Activated naive CD4-positive, alpha-beta T cell treated with anti-CD3 and anti-CD28 coated beads, Interleukin-2, amount 50 U/mL, for 16 hours (primary cell): Measurements from ENCODE around the gene CTRL.
A peak's percentile ranks its signal among the peaks of the same experiment; 100 is the strongest.
"Not testable (repeated sequence)": the region's sequence is repeated elsewhere in the genome, so short reads cannot be mapped to it uniquely, and the experiment has no call there.

Experiments used
- DNase-seq: peaks from one replicate; pipeline ENCODE4 v3.0.0-alpha.2; 2020

Gene CTRL

GRCh38 chr16:67940446-67941089 lies 8.9 kb upstream of the CTRL start:
- no peak for DNase-seq

DNA sequence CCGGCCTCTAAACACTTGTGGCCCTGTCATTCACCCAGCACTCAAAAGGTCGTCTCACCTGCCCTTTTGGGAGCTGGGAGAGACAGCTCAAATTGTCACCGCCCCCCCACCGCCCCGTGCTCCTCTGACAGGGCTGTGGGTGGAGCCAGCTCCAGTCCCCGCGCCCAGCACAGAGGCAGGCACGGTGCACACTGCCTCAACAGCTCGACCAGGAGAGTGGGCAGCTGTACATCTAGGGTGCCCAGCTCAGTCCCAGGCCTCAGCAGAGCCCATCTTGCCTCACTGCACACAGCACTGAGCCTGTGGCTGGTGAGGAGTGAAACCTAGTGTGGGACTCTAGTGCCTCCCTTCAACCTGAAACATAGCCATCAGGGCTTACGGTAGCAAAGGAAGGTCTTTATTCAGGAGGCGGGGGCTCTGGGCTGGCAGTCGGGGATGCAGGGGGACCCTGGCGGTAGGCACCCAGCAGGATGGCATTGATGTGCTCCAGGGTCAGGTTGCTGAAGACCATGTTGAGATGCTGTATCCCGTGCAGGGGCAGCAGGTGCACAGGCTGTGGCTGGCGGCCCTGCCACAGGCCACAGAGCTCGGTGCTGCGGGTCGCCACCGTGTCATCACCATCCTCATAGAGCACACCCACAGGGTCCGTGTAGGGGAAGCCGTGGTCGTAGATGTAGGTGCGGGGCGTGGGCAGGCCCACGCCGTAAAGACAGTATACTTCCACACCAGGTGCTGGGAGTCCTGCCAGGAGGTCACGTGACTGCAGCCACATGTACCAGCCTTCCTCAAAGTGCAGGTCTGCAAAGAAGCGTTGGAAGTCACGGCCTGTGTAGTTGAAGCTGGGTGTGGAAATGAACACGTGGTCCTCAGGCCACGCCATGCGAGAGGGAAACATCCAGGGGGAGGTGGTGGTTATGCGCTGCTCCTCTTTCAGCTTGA lies 8.1 kb upstream of the CTRL start:
- DNase-seq = peak; percentile 62

DNA sequence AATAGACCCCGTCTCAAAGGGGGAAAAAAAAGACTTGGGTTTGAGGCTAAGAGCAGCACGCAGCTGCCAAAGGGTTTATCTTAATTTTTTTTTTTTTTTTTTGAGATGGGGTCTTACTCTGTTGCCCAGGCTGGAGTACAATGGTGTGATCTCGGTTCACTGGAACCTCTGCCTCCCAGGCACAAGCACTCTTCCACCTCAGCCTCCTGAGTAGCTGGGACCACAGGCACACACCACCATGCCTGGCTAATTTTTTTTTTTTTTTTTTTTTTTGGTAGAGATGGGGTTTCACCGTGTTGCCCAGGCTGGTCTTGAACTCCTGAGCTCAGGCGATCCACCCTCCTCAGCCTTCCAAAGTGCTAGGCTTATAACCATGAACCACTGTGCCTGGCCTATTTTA lies 6.1 kb upstream of the CTRL start:
- not testable (repeated sequence) for DNase-seq

DNA sequence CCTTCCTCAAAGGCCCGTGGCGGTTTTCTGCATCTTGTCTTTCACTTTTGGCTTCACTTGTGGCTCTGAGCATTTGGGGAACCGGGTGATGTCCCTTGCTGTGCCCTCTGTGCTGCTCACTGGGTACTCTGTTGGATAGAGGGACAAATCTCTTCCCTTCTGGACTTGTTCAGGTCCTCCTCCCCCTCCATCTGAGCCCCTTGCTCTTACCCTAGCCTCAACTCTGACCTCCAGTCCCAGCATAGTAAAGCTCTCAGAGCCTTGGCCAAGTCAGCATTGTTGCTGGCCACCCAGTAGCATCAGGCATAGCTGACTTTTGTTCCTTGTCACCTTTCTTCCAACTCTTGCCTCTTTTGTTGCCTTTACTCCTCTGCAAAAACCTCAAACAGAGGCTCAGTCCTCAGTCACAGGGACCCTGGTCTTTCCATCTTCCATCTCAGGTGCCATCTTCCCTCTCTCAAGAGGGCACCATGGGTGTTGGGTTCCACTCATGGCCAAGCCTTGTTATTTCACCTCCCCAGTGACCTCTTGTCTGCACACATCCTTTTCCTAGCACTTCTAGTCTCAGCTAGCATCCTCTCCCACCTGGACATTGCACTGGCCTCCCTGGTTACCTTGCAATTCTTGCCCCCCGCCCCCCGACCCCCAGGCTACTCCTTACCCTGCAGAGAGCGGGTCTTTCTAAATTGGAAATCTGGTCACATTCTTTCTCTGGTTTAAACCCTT lies 5.4 kb upstream of the CTRL start:
- peak; percentile 77 for DNase-seq

- peak; percentile 56 for DNase-seq
Observed at GRCh38 chr16:67936124-67936879, 4.6 kb upstream of the CTRL start, which contains the start of gene PSMB10. PSMB10 (minus strand) TSS chr16:67936850; CDS start chr16:67936749, 101 bp downstream.

GRCh38 chr16:67935402-67936123 lies 3.9 kb upstream of the CTRL start:
- DNase-seq = peak; percentile 95

DNA sequence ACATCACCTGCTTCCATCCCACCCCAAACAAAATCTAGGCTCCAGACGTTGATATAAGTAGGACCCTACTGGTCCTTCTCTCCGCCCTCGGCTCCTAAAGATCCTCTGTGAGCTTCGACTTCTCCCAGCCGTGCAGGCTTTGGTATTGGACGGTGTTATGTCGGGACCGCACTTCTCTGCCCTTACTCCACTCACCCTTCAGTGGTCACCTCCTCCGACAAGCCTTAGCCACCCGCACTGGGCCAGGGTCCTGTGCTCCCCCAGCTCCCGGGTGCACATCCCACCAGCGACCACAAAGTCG lies 3.4 kb upstream of the CTRL start:
- DNase-seq = no peak

DNA sequence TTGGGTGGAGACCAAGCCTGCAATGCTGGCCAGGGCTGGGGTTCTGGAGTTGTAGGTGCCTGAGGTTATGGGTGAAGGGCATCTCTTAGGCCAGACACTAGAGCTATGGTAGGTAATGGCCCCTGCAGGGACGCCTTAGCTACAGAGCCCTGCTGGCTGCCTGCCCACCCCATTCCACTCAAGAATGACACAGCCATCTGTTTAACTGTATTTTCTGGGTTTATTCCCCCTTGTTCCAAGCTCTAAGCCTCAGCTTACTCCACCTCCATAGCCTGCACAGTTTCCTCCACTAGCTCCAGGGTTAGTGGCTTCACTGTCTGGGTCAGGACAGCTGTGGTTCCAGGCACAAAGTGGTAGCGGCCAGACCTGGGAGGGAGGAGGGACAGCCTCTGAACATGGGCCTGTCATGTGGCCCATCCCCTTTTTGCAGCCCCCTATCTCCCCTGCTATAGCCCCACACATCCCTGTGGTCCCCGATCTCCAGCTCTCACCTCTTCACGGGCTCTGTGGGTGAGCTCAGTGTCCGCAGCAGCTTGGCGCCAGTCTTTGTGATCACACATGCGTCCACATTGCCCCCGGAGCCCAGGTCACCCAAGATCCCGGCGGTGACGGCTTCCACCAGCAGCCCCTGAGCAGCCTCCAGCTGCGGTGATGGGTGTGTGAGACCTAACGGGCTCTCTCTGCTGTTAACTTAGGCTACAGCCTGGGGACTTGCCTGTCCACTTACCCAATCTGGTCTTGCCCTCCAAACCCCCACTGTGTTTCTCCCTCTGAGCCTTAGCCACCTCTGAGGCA lies 2.8 kb upstream of the CTRL start:
- DNase-seq = no peak

- no peak for DNase-seq
Observed at GRCh38 chr16:67933805-67934204, 2.1 kb upstream of the CTRL start.

GRCh38 chr16:67932462-67932840 lies 789 bp upstream of the CTRL start:
- DNase-seq = no peak

GRCh38 chr16:67930678-67931211 lies 917 bp downstream of the CTRL start:
- no peak for DNase-seq

- DNase-seq = no peak
Observed at GRCh38 chr16:67930191-67930590, 1.5 kb downstream of the CTRL start.

GRCh38 chr16:67928561-67929364 lies 2.9 kb downstream of the CTRL start:
- DNase-seq = peak; percentile 81

GRCh38 chr16:67928147-67928546 lies 3.5 kb downstream of the CTRL start:
- DNase-seq = no peak

- no peak for DNase-seq
Observed at GRCh38 chr16:67927131-67927941, 4.3 kb downstream of the CTRL start.

- DNase-seq = no peak
Observed at GRCh38 chr16:67926181-67926750, 5.4 kb downstream of the CTRL start.

GRCh38 chr16:67924140-67924906 lies 7.3 kb downstream of the CTRL start:
- no peak for DNase-seq
